Neural progenitor cell (in vitro differentiated cells): ENCODE measurements around the gene TSPAN32. TPM values are rescaled to one million over a fixed set of nuclear protein-coding genes. Genes with fewer than 3 reads are reported as not detected.

Experiments used
- DNase-seq: peaks from one replicate; pipeline ENCODE4 v3.0.0-alpha.2; 2016; ENCODE audit warnings: low spot score
- H2AFZ ChIP-seq: fragments of 200-600 bp; sonication (generic); replicated peaks from 2 replicates; pipeline ENCODE4 v1.6.1; 2016; ENCODE audit warnings: antibody characterized with exemption
- H3F3A ChIP-seq: fragments of 200-600 bp; sonication (generic); 2 replicates; pipeline ENCODE4 v1.6.1; 2016; ENCODE audit warnings: antibody characterized with exemption, low read depth
- H3K27ac ChIP-seq: fragments of 200-600 bp; sonication (generic); 2 replicates; pipeline ENCODE4 v1.5.1; 2016; ENCODE audit warnings: mild to moderate bottlenecking
- H3K27me3 ChIP-seq: fragments of 200-600 bp; sonication (generic); 2 replicates; pipeline ENCODE4 v1.6.1; 2016; ENCODE audit warnings: mild to moderate bottlenecking, moderate library complexity
- H3K36me3 ChIP-seq: fragments of 200-600 bp; sonication (generic); 2 replicates; pipeline ENCODE4 v1.5.1; 2016
- H3K4me1 ChIP-seq: fragments of 200-600 bp; sonication (generic); 2 replicates; pipeline ENCODE4 v1.6.1; 2016; ENCODE audit warnings: mixed run types
- H3K4me2 ChIP-seq: fragments of 200-600 bp; sonication (generic); 2 replicates; pipeline ENCODE4 v1.6.1; 2016
- H3K4me3 ChIP-seq: fragments of 200-600 bp; sonication (generic); 2 replicates; pipeline ENCODE4 v1.5.1; 2016
- H3K79me2 ChIP-seq: fragments of 200-600 bp; sonication (generic); 2 replicates; pipeline ENCODE4 v1.6.1; 2016; ENCODE audit warnings: low read depth
- H3K9ac ChIP-seq: fragments of 200-600 bp; sonication (generic); 2 replicates; pipeline ENCODE4 v1.6.1; 2016
- H3K9me3 ChIP-seq: fragments of 200-600 bp; sonication (generic); 2 replicates; pipeline ENCODE4 v1.5.1; 2016; ENCODE audit warnings: low read depth
- H4K20me1 ChIP-seq: fragments of 200-600 bp; sonication (generic); 2 replicates; pipeline ENCODE4 v1.6.1; 2016; ENCODE audit warnings: low read depth
- H3K27ac Mint-ChIP-seq: 3 replicates; pipeline ENCODE4 v1.8.0; 2021; ENCODE audit warnings: mixed read lengths
- H3K27me3 Mint-ChIP-seq: 2 replicates; pipeline ENCODE4 v1.8.0; 2022; ENCODE audit warnings: low read depth, mild to moderate bottlenecking, inconsistent platforms, moderate library complexity, mixed read lengths; ENCODE audit not compliant: insufficient read depth
- H3K36me3 Mint-ChIP-seq: 3 replicates; pipeline ENCODE4 v1.8.0; 2021; ENCODE audit warnings: mixed read lengths
- H3K4me1 Mint-ChIP-seq: 3 replicates; pipeline ENCODE4 v1.8.0; 2021; ENCODE audit warnings: mixed read lengths
- H3K4me3 Mint-ChIP-seq: 3 replicates; pipeline ENCODE4 v1.8.0; 2021; ENCODE audit warnings: mild to moderate bottlenecking, moderate library complexity, mixed read lengths
- H3K9me3 Mint-ChIP-seq: 3 replicates; pipeline ENCODE4 v1.8.0; 2020; ENCODE audit warnings: mixed read lengths
- EZH2 ChIP-seq: fragments of 200-600 bp; sonication (generic); IDR thresholded peaks from 2 replicates; pipeline ENCODE4 v1.6.1; 2017; ENCODE audit warnings: antibody characterized with exemption, mild to moderate bottlenecking, moderate library complexity
- EZH2phosphoT487 ChIP-seq: fragments of 200-600 bp; sonication (generic); IDR thresholded peaks from 2 replicates; pipeline ENCODE4 v1.6.1; 2017; ENCODE audit warnings: antibody characterized with exemption
- total RNA-seq: library from RNA; depleted of rRNA; stranded (reverse); fragments of >200 nt; gene quantifications from 2 replicates; pipeline ENCODE4 v1.2.3, GENCODE V29; 2015; ENCODE audit warnings: low replicate concordance
- TF ChIP-seq, protein P1 (sequence below): fragments of 200-600 bp; sonication (generic); IDR thresholded peaks from 2 replicates; pipeline ENCODE4 v1.5.1; 2017; ENCODE audit warnings: antibody characterized with exemption, mild to moderate bottlenecking

TSPAN32 gene
- total RNA-seq, 1 donor from 2014 or later: not detected

DNA sequence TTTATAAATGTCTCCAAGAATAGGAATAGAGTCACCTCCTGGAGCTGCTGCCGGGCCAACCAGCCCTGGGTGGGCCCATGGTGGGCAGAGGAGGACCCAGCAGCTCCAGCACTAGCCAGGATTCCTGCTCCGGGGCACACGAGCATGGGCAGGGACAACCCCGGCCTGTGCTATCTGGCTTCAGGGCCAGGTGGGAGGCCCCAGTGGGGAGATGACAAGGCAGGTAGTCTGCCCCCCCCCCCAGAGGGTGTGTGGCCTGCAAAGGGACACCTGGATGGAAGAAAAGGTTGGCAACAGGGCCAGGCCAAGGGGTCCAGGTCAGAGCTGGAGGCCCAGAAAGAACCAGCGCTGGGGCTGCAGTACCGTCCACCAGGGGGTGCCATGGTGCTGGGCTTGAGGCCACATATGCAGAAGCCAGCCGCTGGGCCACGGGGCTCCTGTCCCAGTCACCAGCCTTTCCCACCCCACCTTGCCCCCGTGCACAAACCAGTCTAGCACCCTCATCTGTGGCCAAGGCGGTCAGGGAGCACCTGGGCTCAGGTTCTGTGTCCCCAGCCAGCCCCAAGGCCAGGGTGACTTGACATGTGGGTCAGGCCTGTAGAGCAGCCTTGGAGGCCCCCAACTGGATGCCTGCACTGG lies 3.4 kb downstream of the TSPAN32 start:
- Mint-ChIP-seq H3K27ac (no peak overlapping the region), H3K27me3 (peaks cover 8% of the 10 kb centered on the region), H3K9me3 (no peaks in the 10 kb centered on the region), H3K36me3 (no peaks in the 10 kb centered on the region), H3K4me3 (no peak overlapping the region), H3K4me1 (peaks cover 15% of the 10 kb centered on the region)
- H3K9me3 ChIP-seq: no peaks in the 10 kb centered on the region
- no peak for TF ChIP-seq EZH2
- TF ChIP-seq, protein P1, sequence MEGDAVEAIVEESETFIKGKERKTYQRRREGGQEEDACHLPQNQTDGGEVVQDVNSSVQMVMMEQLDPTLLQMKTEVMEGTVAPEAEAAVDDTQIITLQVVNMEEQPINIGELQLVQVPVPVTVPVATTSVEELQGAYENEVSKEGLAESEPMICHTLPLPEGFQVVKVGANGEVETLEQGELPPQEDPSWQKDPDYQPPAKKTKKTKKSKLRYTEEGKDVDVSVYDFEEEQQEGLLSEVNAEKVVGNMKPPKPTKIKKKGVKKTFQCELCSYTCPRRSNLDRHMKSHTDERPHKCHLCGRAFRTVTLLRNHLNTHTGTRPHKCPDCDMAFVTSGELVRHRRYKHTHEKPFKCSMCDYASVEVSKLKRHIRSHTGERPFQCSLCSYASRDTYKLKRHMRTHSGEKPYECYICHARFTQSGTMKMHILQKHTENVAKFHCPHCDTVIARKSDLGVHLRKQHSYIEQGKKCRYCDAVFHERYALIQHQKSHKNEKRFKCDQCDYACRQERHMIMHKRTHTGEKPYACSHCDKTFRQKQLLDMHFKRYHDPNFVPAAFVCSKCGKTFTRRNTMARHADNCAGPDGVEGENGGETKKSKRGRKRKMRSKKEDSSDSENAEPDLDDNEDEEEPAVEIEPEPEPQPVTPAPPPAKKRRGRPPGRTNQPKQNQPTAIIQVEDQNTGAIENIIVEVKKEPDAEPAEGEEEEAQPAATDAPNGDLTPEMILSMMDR: peak; percentile 85
- H3K9ac ChIP-seq: no peak overlapping the region
- H3K27me3 ChIP-seq: no peaks in the 10 kb centered on the region
- DNase-seq: peak; percentile 89
- no peaks in the 10 kb centered on the region for H3K4me1 ChIP-seq
- no peaks in the 10 kb centered on the region for H4K20me1 ChIP-seq
- H3K4me3 ChIP-seq: no peak overlapping the region
- H3K4me2 ChIP-seq: no peak overlapping the region
- peak overlapping the region; percentile 40 for H2AFZ ChIP-seq
- no peak overlapping the region for H3K27ac ChIP-seq
- H3K79me2 ChIP-seq: no peaks in the 10 kb centered on the region
- no peaks in the 10 kb centered on the region for H3F3A ChIP-seq
- no peaks in the 10 kb centered on the region for H3K36me3 ChIP-seq

DNA sequence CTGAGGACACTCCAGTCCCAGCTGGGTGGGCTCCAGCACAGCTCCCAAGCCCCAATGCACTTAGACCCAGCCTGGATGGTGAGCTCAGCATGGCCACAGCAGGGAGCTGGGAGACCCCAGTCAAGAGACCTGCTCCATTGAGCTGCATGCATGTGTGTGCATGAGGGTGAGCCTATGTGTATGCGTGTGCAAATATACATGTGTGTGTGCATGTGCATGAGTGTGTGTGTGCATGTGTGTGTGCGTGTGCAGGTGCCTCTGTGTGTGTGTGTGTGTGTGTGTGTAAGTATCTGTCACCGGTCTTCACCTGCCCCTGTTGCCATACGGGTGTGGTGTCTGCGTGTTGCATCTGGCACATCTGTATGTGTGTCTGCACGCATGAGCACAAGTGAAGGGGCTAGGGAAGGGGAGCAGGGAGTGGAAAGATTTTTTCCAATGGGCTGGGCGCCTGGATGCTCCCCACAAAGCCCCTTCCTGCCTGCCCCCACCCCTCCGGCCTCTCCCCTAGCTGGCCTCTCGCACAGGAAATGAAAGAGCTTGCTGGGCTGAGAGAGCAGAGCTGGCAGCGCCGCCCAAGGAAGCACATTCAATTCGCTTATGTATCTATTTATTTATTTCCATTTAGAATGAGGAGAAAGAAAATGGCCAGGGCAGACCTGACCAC lies 4.1 kb downstream of the TSPAN32 start:
- H3K27ac ChIP-seq: no peak overlapping the region
- H2AFZ ChIP-seq: peak overlapping the region; percentile 40
- Mint-ChIP-seq H3K9me3 (no peaks in the 10 kb centered on the region), H3K4me3 (peak overlapping the region; percentile 57), H3K27me3 (peaks cover 4% of the 10 kb centered on the region), H3K4me1 (peaks cover 15% of the 10 kb centered on the region), H3K36me3 (no peaks in the 10 kb centered on the region), H3K27ac (peak overlapping the region; percentile 66)
- H3K27me3 ChIP-seq: no peaks in the 10 kb centered on the region
- no peaks in the 10 kb centered on the region for H3K79me2 ChIP-seq
- H4K20me1 ChIP-seq: no peaks in the 10 kb centered on the region
- no peaks in the 10 kb centered on the region for H3K9me3 ChIP-seq
- DNase-seq: no peak
- H3F3A ChIP-seq: no peaks in the 10 kb centered on the region
- no peaks in the 10 kb centered on the region for H3K36me3 ChIP-seq
- H3K4me1 ChIP-seq: no peaks in the 10 kb centered on the region
- H3K4me3 ChIP-seq: no peak overlapping the region
- H3K9ac ChIP-seq: no peak overlapping the region
- TF ChIP-seq EZH2phosphoT487 (no peak), EZH2 (no peak)
- TF ChIP-seq, protein P1: no peak
- H3K4me2 ChIP-seq: no peak overlapping the region

DNA sequence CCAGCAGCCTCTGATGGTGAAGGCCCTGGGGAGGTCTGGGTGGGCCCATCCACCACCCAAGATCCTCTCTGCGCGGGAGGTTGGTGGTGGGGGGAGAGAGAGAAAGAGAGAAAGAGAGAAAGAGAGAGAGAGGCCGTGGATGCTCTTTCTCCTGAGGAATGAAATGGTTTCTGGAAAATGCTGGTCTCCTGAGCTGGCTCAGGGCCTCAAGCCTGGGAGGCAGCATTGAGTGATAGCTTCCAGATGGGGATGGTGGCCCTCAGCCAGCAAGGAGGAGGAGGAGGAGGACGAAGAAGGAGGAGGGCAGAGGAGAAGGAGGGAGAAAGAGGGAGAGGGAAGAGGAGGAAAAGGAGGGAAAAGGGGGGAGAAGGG lies 4.6 kb downstream of the TSPAN32 start:
- TF ChIP-seq, protein P1: no peak
- TF ChIP-seq EZH2: no peak
- TF ChIP-seq EZH2phosphoT487: no peak
- Histone ChIP-seq H3F3A (no peaks in the 10 kb centered on the region), H3K4me3 (no peak overlapping the region), H3K27me3 (no peaks in the 10 kb centered on the region), H3K36me3 (no peaks in the 10 kb centered on the region), H4K20me1 (no peaks in the 10 kb centered on the region), H3K4me1 (no peaks in the 10 kb centered on the region), H3K4me2 (no peak overlapping the region), H3K9ac (no peak overlapping the region), H2AFZ (no peak overlapping the region), H3K27ac (no peak overlapping the region), H3K79me2 (no peaks in the 10 kb centered on the region), H3K9me3 (no peaks in the 10 kb centered on the region)
- H3K4me1 Mint-ChIP-seq: peaks cover 15% of the 10 kb centered on the region
- DNase-seq: no peak
- peak overlapping the region; percentile 53 for H3K4me3 Mint-ChIP-seq
- H3K9me3 Mint-ChIP-seq: no peaks in the 10 kb centered on the region
- peak overlapping the region; percentile 66 for H3K27ac Mint-ChIP-seq
- H3K36me3 Mint-ChIP-seq: no peaks in the 10 kb centered on the region
- H3K27me3 Mint-ChIP-seq: peaks cover 5% of the 10 kb centered on the region
